Umbilical cord (tissue), 2 donors: Measurements from ENCODE around the gene WWOX. TPM values are rescaled to one million over a fixed set of nuclear protein-coding genes. Genes with fewer than 3 reads are reported as not detected.

ENCODE experiments used
- DNase-seq: peaks from one replicate; pipeline ENCODE4 v3.0.0-alpha.2; 2015; ENCODE audit warnings: low spot score
- total RNA-seq: library from RNA; depleted of rRNA; stranded (reverse); fragments of >200 nt; gene quantifications from one replicate; pipeline ENCODE4 v1.2.3, GENCODE V29; 2014; ENCODE audit warnings: low replicate concordance; ENCODE audit not compliant: insufficient read depth

Gene WWOX
- total RNA-seq, 1 donor from 2014 or later: 54.4 TPM

DNA sequence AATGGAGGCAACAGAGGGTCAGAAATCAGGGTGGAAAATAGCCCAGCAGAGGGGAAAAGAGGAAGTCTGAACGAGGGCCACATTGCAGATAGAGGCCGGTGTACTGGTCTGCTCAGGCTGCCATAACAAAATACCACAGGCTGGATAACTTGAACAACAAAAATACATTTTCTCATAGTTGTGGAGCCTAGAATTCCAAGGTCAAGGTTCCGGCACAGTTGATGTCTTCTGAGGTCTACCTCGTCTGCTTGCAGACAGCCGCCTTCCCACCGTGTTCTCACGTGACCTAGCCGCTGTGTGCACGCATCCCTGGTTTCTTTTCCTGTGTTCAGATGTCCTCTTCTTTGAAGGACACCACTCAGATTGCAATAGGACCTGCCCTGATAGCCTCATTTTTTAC lies 249.4 kb downstream of the WWOX start:
- DNase-seq: no peak

DNA sequence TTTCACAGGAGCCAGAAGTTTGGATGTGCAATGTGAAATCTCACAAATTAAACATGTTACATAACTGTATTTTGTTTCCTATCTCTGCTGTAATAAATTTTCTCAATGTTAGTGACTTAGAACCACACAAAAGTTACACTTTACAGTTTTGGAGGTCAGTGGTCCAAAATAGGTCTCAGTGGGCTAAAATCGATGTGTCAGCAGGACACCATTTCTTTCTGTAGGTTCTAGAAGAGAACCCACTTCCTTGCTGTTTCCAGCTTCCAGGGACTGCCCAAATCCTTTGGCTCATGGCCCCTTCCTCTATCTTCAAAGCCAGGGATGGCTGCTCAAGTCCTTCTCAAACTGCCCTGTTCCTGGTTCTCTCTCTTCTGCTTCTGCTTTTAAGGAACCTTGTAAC lies 252.7 kb downstream of the WWOX start:
- no peak for DNase-seq

DNA sequence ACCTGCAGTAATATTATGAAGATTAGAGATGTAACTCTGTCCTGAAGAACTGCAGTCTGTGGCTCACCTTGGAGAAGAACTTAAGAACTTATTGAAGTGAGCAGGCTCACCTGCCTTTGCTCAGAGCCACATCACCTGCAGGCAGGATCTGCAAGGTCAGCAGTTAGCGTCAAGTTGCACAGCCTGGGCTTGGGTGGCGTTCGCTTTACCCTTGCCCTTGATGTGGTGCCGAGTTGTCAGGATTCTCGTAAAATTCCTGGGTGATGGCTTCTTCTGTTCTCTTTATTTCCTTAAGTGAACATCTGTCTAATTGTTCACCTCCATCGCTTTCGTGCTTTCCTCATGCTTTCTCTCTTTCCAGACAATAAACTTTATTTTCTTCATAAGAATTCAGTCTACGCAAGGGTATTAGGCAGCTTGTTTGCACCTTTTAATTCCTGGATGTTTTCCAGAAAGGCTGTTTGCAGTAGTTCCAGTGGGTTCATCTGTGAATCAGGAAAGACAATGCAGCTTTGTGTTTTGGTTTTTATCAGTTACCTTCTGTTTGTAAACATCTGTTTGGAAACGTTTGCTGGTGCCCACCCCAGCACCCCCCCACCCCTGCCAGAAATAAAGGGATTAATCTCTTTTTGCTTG lies 254.3 kb downstream of the WWOX start:
- no peak for DNase-seq

DNA sequence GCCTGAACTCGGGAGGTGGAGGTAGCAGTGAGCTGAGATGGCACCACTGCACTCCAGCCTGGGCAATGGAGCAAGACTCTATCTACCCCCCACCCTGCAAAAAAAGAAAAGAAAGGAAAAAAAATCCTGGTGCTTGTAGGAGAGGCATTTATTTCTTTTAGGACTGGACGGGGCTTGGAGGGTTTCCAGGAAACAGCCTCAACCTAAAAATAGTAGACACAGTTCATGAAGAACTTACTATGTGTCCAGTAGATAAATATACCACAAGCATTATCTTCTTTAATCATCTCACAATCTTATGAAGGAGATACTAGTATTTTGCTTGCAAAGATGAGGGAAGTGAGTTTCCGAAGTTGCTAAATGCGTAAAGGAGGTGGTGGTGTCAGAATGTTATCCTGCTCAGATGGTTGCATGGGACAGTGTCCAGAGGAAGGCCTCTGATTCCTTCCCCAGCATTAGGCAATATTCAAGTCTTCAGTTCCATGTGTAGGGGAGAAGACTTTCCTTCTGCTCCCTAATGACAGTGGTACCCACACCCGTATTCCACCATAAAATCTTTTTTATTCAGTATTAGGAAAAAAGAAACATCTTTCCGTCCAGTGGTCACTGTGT lies 263.2 kb downstream of the WWOX start:
- no peak for DNase-seq

DNA sequence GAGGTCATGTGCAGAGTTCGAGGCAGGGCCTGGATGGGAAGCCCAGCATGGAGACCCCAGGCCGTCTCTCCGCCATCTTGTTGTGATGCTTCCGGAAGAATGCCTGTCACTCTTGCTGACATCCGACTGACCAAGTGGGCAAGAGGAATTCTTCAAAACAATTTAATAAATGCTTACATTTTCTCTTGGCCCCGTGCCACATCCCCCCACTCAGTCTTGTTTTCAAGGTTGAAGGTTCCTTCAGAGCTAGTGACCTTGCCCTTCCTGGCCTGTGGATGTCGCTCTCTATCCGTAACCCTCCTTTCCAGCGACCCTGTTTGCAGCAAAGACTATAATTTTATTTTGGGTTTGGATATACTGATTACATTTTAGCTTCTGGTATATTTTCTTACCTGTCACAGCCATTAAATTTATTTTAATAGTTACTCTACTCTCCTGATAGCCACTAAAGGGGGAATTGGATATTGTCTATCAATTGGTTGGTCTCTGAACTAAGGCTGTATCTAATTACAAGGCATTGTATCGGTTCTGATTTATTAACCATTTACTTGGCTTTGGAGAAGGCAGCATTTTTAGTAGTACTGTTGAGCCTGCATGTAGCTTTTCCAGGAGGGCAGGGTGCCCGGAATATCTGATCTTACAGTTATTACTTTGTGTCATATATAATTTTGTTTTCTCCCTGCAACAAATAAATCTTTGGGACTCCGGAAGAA lies 264.5 kb downstream of the WWOX start:
- no peak for DNase-seq

DNA sequence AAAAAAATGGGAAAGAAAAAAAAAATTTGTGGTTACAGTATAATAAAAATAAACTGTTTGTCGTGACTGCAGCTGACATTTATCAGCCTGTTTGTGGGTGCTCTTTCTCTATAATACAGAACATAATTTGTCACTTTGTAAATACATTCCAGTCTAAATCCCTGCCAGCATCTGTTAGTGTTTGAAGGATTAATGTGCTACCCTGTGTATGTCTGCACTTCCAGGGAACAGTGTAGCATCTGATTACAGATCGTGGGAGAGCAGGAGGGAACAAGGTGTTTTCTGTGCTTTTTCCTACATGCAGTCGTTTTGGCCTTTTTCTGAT lies 265.1 kb downstream of the WWOX start:
- DNase-seq: no peak

DNA sequence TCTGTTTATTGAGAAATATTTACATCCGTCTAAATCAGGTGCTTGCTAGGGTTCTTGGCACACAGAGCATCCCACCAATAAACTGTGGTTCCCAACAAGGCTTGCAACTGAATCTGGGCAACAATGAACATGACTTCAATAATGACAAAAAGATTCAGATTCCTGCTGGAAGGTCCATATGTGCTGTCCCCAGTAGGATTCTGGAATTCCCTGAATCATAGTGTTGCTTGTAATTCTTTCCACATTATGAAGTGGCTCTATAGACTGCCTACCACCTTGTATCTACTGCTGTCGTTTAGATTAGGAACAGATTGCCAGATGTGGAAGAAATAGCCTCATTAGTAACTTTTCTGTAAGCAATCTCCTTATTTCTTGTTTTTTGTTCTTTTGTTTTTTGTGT lies 265.9 kb downstream of the WWOX start:
- DNase-seq: no peak

DNA sequence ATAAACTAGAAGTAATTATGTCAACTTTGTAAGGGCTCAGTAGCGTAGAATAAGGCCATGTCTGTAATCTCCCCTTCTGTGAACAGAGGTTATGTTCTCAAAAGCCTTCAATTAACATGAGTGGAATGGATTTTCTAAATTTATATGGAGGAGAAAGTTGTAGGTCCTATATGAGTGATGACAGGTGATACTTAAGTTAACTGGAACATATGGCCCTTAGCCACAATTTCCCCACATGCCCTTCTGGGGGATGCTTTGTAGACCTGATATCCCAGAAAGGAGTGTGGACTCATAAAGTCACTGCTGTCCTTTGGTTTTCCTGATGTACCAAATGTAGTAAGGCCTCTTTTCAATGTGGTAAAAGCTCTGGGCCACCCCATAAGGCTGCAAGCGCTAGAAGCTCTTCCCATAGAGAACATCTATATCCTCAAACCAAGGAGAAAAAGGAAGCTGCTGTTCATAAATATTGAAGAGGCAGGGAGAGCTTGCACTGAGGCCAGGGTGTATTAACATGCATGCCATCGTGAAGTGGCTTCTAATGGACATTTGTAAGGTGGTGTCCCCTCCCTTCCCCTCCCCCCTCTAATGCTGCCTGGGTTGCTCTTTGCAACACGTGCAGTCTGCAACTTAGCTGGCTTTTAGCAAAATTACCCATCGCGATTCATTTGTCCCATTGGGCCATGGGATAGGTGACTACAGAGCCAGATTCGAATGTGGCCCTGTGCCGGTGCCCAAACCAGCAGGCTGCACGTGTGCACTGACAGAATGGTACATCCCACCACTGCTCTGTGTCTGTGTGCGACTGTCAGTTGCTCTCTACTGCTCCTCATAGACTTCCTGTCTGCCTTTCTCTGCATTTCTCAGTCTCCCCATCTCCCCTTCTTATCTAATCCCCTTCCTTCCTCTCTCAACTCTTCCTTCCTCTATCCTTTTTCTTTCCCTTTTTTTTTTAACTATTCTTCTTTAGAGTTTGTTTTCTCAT lies 269.0 kb downstream of the WWOX start:
- no peak for DNase-seq

DNA sequence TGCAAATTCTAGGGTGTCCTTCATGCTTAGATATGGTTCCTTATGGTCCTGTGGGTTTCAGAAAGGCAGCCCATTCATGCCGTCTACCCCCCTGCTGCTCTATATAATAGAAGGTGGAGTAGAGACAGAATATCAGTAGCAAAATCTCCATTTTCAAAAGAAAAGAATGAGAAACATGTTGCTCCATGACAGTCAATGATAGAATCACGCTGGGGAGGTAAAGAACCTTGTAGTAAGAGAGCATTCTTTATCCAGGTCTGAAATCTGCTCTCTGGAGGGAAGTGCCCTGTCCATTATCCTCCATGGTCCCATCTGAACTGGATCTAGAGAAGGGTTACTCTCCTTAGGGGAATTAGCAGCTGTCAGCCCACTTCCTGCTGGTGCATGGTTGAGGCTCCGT lies 272.8 kb downstream of the WWOX start:
- DNase-seq: no peak

DNA sequence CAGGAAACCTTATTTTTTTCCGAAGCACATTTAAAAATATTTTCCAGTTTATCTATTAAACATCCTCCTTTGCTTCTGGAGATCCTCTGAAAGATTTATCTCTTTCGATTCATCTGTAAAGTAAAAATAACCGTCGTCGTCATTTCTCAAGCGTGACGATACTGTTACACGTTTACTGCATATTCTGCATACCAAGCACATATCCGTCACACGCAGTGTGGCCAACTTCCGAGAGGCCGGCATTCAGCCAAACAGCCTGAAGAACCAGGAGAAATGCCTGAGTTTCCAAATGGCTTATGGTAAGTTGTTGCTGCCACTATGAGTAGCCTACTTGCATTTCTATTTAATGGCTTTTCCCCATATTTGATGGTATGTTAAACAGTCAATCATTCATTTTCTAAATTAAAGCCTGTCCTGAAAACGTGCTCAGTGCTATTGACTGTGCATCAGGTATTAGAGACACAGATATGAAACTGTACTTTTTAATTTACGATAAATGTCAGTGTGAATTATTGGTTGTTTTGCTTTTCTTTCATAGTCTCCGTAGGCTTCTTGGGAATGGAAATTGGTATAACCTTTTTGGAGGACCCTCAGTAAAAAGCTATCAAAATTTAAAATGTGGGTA lies 275.7 kb downstream of the WWOX start:
- DNase-seq: peak; percentile 47

DNA sequence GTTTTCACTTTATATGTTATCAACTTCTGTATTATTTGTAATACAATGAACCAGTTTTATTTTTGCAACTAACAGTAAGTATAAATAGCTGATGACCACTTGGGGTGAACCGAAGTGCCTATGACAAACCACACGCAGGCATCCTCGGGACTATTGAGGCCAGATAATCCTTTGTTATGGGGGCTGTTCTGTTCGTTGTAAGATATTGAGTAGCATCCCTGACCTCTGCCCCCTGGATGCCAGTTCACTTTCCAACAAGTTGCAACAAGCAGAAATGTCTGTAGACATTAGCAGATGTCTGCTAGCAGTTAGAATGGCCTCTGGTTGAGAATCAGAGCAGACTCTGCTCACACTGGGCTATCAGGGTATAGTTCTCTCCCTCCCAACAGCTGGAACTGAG lies 277.0 kb downstream of the WWOX start:
- peak; percentile 30 for DNase-seq

DNA sequence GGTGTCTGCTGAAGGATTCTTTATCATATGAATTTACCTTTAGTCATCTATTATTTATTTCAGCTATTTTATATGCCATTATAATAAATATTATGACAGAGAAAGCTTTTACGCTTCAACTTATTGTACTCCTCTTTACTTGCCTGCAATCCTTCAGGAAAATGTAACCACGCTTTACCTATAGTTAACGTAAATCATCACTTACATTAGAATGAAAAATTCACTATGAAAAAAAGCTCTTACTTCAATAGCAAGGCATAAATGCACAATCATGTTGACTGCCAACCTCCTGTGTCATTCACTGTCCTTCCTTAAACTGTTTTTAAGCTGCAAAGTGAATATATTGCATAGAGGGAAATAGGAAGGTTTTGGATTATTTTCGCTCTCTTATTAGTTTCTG lies 277.9 kb downstream of the WWOX start:
- no peak for DNase-seq

DNA sequence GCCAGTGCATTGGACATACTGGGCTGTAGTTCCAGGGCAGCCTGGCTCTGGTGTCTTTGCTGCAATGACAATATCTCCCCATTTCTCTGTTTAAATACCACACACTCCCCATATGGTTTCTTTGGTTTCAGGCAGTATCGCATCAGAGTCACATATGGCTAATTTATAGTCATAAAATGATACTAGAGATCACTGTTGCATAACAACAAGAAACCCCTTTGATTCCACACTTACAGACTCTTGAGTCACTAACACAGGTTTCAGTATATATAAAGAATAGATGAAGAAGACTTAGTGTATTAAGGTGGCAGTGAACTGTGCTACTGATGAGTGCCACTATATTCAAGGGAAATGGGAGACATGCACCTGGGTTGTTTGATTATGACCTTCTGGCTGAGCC lies 281.6 kb downstream of the WWOX start:
- DNase-seq: no peak

DNA sequence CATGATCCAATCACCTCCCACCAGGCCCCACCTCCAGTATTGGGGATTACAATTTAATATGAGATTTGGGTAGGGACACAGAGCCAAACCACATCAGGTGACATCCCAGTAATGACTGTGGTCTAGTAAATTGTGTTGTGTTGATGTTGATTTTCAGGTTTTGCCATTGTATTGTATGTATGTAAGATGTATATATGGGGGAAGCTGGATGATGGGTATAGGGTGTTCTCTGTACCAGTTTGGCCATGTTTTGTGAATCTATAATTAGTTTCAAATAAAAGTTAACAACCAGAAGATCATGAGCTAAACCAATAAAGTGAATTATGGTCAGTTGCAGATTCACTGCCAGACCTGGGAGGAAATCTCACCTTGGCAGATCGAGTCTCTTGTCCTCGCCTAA lies 283.7 kb downstream of the WWOX start:
- DNase-seq: no peak

DNA sequence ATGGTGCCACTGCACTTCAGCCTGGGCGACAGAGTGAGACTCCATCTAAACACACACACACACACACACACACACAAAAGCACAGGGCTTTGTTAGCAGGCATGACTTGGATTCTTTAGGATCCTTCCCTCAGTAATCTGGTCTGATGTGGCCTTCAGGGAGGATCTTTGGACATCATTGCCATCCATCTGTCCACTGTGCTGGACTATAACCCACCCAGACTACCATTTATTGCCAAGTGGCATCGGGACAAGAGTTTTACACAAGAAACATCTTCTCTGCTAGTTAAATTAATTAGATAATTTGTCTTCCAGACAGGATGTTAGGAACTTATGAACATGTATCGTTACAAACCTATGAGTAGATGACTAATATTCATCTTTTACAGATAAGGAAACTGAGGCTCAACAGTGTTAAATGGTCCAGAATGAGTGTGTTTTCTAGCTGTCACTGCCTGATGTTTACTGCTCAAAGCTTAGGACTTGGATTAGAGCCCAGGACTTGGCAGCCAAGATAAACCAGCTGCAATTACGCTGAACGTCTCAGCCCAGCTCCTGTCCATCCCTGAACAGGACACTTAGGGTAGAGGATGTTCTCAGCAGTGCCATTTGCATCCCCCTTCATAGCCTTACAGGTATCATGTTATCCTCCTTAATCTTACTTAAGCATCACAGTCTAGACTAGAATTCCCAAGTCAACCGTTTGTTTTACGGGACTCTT lies 285.8 kb downstream of the WWOX start:
- DNase-seq: no peak

DNA sequence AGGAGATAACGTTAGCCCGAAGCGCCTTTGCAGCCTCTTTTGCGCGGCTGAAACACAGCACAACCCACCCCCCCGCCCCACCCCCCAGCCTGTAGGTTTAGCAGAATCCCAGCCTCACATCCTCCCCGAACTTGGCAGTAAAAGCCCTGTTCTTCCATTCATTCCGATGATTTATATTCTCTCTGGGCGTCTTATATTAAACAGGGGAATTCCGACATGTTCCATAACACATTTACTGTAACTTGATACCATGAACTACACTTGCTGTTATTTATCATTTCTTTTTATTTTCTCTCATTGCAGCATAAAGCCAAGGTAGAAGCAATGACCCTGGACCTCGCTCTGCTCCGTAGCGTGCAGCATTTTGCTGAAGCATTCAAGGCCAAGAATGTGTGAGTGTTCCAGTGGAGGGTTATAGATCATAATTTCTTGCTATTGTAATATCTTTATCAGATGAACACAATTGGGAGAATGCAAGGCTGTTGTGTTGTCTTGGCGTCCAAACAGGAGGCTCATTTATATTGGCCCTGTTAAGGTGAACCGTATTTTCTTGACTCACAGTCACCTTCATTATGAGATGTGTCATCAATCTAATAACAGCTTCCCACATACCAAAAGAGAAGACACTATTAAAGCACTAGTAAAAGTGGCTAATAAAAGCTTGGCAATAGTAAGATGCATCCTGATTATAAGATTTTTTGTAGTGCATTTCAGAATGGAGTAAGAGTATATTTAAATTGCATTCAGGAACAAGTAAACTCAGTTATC lies 287.3 kb downstream of the WWOX start:
- no peak for DNase-seq

DNA sequence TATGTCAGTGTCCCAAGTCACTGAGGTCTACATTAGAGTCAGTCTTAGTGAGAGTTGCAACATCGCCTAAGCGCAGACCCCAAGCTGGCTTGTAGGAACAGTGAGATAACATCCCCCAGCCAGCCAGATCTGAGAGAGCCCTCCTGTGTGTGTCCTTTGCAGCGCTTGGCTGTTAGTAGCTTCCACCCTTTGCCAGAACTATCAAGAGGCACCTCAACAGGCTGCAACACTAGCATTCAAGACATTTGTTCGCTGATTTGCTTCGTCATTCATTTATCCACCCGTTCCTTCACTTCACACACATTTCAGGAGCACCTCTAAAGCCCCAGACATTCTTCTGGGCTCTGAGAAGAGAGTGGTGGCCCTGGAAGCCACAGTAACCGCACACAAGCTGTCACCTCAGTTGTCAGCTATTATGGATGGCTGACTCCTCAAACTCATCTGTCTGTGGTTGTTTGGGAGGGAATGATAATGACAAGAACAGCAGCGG lies 289.6 kb downstream of the WWOX start:
- no peak for DNase-seq

DNA sequence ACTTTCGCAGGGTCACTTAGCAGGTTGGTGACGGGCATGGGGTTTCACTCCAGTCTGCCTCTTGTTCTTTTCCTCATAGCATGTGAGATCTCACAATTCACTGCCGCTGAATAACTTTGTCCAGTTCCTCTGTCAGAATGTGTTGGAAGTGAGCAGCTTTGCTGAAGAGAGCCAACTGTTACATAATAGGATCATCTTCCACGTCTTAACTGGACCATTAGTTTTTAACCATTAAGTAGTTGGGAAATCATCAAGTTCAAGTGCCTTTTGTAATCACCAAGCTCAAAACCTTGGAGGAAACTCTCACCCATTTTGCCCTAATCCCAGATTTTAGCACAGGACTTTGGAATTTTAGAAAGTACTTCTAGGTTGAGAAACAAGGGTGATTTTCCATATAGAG lies 290.6 kb downstream of the WWOX start:
- DNase-seq: peak; percentile 83

DNA sequence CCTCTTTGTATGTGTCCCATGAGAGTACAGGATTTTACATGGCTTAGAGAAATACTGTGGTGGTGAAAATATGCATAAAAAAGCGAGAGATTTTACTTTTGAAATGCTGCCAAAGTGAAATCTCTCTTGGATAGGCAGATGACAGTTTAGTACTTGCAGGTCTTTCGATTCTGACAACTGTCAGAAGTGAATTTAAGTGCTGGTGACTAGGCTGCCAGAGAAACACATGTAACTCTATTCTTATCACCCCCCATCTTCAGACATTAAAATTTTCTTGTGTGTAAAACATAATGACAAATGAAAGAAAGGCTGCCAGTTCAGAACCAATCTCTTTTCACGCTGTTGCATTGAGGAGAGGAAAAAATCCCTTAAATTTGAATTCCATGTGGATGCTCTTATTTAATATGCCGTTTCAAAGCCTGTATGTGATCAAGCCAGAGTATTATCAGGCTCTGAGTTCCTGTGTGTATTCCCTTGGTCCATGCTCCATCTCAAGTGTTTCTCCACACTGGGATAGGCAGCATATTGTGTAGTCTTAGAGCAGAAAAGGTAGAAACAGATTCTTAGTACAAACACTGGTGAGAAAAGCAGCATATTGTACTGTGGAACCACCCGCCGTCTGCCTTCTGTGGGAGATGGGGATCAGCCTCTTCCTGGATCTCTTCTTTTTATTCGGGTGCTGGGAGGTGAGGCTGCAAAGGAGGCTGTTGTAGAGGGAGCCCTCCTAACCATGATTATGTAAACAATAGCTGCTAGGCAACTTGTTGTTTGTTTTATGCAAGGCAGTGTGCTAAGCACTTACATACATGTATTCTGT lies 291.3 kb downstream of the WWOX start:
- no peak for DNase-seq
